Right lobe of liver (tissue), 4 donors: ENCODE data around the gene TTC9B.

Experiments used
- POLR2A ChIP-seq: fragments of 450-650 bp; IDR thresholded peaks from one replicate; pipeline ENCODE4 v1.6.1; 2017; ENCODE audit warnings: antibody characterized with exemption, mild to moderate bottlenecking
- TF ChIP-seq, protein P1 (sequence below), 4 donors: fragments of 200-600 bp in 3 of 4; fragments of 450-650 bp in 1 of 4; IDR thresholded peaks; one replicate each; pipeline versions ENCODE4 v1.5.1 to v1.8.0; 2016 to 2022; ENCODE audit warnings: antibody characterized with exemption in 4 of 4, mild to moderate bottlenecking in 2 of 4
- donor health status: DM: no; HTN: no; CAD: no.
- donor health status: DM: no; HTN: no; CAD: no.
- donor health status: DM: no; HTN: yes; CAD: no.

GRCh38 chr19:40236366-40236765 is 18.2 kb upstream of the TTC9B start:
- no peak for TF ChIP-seq POLR2A
- TF ChIP-seq, protein P1, sequence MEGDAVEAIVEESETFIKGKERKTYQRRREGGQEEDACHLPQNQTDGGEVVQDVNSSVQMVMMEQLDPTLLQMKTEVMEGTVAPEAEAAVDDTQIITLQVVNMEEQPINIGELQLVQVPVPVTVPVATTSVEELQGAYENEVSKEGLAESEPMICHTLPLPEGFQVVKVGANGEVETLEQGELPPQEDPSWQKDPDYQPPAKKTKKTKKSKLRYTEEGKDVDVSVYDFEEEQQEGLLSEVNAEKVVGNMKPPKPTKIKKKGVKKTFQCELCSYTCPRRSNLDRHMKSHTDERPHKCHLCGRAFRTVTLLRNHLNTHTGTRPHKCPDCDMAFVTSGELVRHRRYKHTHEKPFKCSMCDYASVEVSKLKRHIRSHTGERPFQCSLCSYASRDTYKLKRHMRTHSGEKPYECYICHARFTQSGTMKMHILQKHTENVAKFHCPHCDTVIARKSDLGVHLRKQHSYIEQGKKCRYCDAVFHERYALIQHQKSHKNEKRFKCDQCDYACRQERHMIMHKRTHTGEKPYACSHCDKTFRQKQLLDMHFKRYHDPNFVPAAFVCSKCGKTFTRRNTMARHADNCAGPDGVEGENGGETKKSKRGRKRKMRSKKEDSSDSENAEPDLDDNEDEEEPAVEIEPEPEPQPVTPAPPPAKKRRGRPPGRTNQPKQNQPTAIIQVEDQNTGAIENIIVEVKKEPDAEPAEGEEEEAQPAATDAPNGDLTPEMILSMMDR (IDR thresholded peaks at IDR 0.05): no peak
